ENCODE results near the gene ADSL. TPM values are rescaled to one million over a fixed set of nuclear protein-coding genes. Genes with fewer than 3 reads are reported as not detected.
"Not testable (repeated sequence)": the region's sequence is repeated elsewhere in the genome, so short reads cannot be mapped to it uniquely, and the experiment has no call there.

Gene ADSL
- total RNA-seq, 1 experiment from 2014 or later = 140 TPM

GRCh38 chr22:40367342-40367741 lies 21.0 kb downstream of the ADSL start:
- DNase-seq (ENCODE audit: extremely low read depth, low read depth) = no peak

GRCh38 chr22:40368016-40368415 lies 21.7 kb downstream of the ADSL start:
- DNase-seq (ENCODE audit: extremely low read depth, low read depth) = no peak

- no peak for DNase-seq (ENCODE audit: extremely low read depth, low read depth)
Measured at GRCh38 chr22:40368836-40369235, 22.5 kb downstream of the ADSL start.

GRCh38 chr22:40374567-40374966 lies 28.3 kb downstream of the ADSL start:
- DNase-seq (ENCODE audit: extremely low read depth, low read depth) = no peak

GRCh38 chr22:40376149-40376548 lies 29.8 kb downstream of the ADSL start:
- no peak for DNase-seq (ENCODE audit: extremely low read depth, low read depth)

GRCh38 chr22:40377931-40378330 lies 31.6 kb downstream of the ADSL start:
- no peak for DNase-seq (ENCODE audit: extremely low read depth, low read depth)

- not testable (repeated sequence) for DNase-seq (ENCODE audit: extremely low read depth, low read depth)
Measured at GRCh38 chr22:40378448-40378847, 32.1 kb downstream of the ADSL start.

- no peak for DNase-seq (ENCODE audit: extremely low read depth, low read depth)
Measured at GRCh38 chr22:40381461-40381860, 35.2 kb downstream of the ADSL start.

- no peak for DNase-seq (ENCODE audit: extremely low read depth, low read depth)
Measured at GRCh38 chr22:40383905-40384304, 37.6 kb downstream of the ADSL start.

GRCh38 chr22:40385036-40385782 lies 38.9 kb downstream of the ADSL start:
- DNase-seq (ENCODE audit: extremely low read depth, low read depth) = no peak

GRCh38 chr22:40387746-40388145 lies 41.4 kb downstream of the ADSL start:
- DNase-seq (ENCODE audit: extremely low read depth, low read depth) = no peak

- DNase-seq (ENCODE audit: extremely low read depth, low read depth) = no peak
Measured at GRCh38 chr22:40388231-40388630, 41.9 kb downstream of the ADSL start.

- DNase-seq (ENCODE audit: extremely low read depth, low read depth) = no peak
Measured at GRCh38 chr22:40391417-40391816, 45.1 kb downstream of the ADSL start.

GRCh38 chr22:40392618-40393017 lies 46.3 kb downstream of the ADSL start:
- no peak for DNase-seq (ENCODE audit: extremely low read depth, low read depth)

GRCh38 chr22:40394607-40395006 lies 48.3 kb downstream of the ADSL start:
- DNase-seq (ENCODE audit: extremely low read depth, low read depth) = no peak

GRCh38 chr22:40395607-40396006 lies 49.3 kb downstream of the ADSL start:
- DNase-seq (ENCODE audit: extremely low read depth, low read depth) = no peak

GRCh38 chr22:40396882-40397281 lies 50.6 kb downstream of the ADSL start:
- no peak for DNase-seq (ENCODE audit: extremely low read depth, low read depth)

- DNase-seq (ENCODE audit: extremely low read depth, low read depth) = no peak
Measured at GRCh38 chr22:40397396-40397795, 51.1 kb downstream of the ADSL start.

GRCh38 chr22:40399621-40400020 lies 53.3 kb downstream of the ADSL start:
- no peak for DNase-seq (ENCODE audit: extremely low read depth, low read depth)

- DNase-seq (ENCODE audit: extremely low read depth, low read depth) = no peak
Measured at GRCh38 chr22:40400159-40400558, 53.9 kb downstream of the ADSL start.

GRCh38 chr22:40401532-40401931 lies 55.2 kb downstream of the ADSL start:
- no peak for DNase-seq (ENCODE audit: extremely low read depth, low read depth)

GRCh38 chr22:40401981-40402406 lies 55.7 kb downstream of the ADSL start:
- no peak for DNase-seq (ENCODE audit: extremely low read depth, low read depth)

GRCh38 chr22:40403141-40403540 lies 56.8 kb downstream of the ADSL start:
- DNase-seq (ENCODE audit: extremely low read depth, low read depth) = no peak

All from NCI-H460 (cell line).